DND-41 (cell line): ENCODE measurements around the gene CLP1.

Experiments
- ATAC-seq: fragments of 200-7000 bp; cut with Tn5 transposase; 3 replicates; pipeline ENCODE4 v1.9.1; 2021; ENCODE audit warnings: low read depth; ENCODE audit not compliant: insufficient read depth
- DNase-seq: peaks from one replicate; pipeline ENCODE4 v3.0.0-alpha.2; 2020
- H2AFZ ChIP-seq: 2 replicates; pipeline ENCODE4 v1.6.0; 2012; ENCODE audit warnings: low read depth, low read length
- H3K27ac ChIP-seq: 2 replicates; pipeline ENCODE4 v1.5.1; 2012; ENCODE audit warnings: low read length, inconsistent platforms
- H3K27me3 ChIP-seq: fragments of 200-600 bp; sonication (generic); 2 replicates; pipeline ENCODE4 v1.6.0; 2012; ENCODE audit warnings: low read length, mild to moderate bottlenecking, inconsistent platforms; ENCODE audit not compliant: insufficient read depth, poor library complexity
- H3K36me3 ChIP-seq: 2 replicates; pipeline ENCODE4 v1.5.1; 2012; ENCODE audit warnings: low read length, inconsistent platforms; ENCODE audit not compliant: insufficient read depth
- H3K4me1 ChIP-seq: 2 replicates; pipeline ENCODE4 v1.5.1; 2012; ENCODE audit warnings: mild to moderate bottlenecking, low read length; ENCODE audit not compliant: insufficient read depth
- H3K4me2 ChIP-seq: 2 replicates; pipeline ENCODE4 v1.6.0; 2012; ENCODE audit warnings: mild to moderate bottlenecking, moderate library complexity, low read length, inconsistent platforms; ENCODE audit not compliant: insufficient read depth
- H3K4me3 ChIP-seq, 2 experiments: fragments of 200-600 bp in 1 of 2; shearing (Covaris generic) in 1 of 2; 2 replicates each; pipeline ENCODE4 v1.5.1; 2012 to 2016; ENCODE audit warnings: inconsistent platforms in 2 of 2, low read length in 2 of 2, mild to moderate bottlenecking in 2 of 2, low read depth in 1 of 2, moderate library complexity in 1 of 2
- H3K79me2 ChIP-seq: 2 replicates; pipeline ENCODE4 v1.6.0; 2012; ENCODE audit warnings: low read length, inconsistent platforms; ENCODE audit not compliant: insufficient read depth
- H3K9ac ChIP-seq: 2 replicates; pipeline ENCODE4 v1.6.0; 2012; ENCODE audit warnings: low read depth, mild to moderate bottlenecking, inconsistent platforms, low read length, moderate library complexity
- H3K9me3 ChIP-seq: 2 replicates; pipeline ENCODE4 v1.5.1; 2012; ENCODE audit warnings: low read length, moderate library complexity, mild to moderate bottlenecking, inconsistent platforms; ENCODE audit not compliant: insufficient read depth, severe bottlenecking
- H4K20me1 ChIP-seq: 2 replicates; pipeline ENCODE4 v1.6.0; 2012; ENCODE audit warnings: low read length; ENCODE audit not compliant: insufficient read depth
- EZH2 ChIP-seq: IDR thresholded peaks from 3 replicates; pipeline ENCODE4 v1.6.1; 2012; ENCODE audit warnings: borderline replicate concordance, low read depth, mild to moderate bottlenecking, moderate library complexity, low read length, inconsistent platforms; ENCODE audit not compliant: severe bottlenecking
- TF ChIP-seq, protein P1 (sequence below): IDR thresholded peaks from 2 replicates; pipeline ENCODE4 v1.5.1; 2012; ENCODE audit warnings: borderline replicate concordance, low read length, moderate library complexity, mild to moderate bottlenecking; ENCODE audit not compliant: poor library complexity, severe bottlenecking; ENCODE audit errors: extremely low read depth

CLP1 gene

GRCh38 chr11:57698843-57699365, 41.3 kb downstream of the CLP1 start:
- Histone ChIP-seq H3K4me1 (no peaks in the 10 kb centered on the region), H3K4me3 (no peak overlapping the region), H3K36me3 (peaks cover 85% of the 10 kb centered on the region), H3K79me2 (peaks cover 3% of the 10 kb centered on the region; the same call in 1 of the 2 replicates), H3K27ac (no peak overlapping the region), H3K27me3 (no peaks in the 10 kb centered on the region), H2AFZ (no peak overlapping the region), H3K9ac (no peak overlapping the region), H4K20me1 (no peaks in the 10 kb centered on the region), H3K4me2 (no peak overlapping the region), H3K9me3 (no peaks in the 10 kb centered on the region)
- no peak for DNase-seq
- TF ChIP-seq, protein P1, sequence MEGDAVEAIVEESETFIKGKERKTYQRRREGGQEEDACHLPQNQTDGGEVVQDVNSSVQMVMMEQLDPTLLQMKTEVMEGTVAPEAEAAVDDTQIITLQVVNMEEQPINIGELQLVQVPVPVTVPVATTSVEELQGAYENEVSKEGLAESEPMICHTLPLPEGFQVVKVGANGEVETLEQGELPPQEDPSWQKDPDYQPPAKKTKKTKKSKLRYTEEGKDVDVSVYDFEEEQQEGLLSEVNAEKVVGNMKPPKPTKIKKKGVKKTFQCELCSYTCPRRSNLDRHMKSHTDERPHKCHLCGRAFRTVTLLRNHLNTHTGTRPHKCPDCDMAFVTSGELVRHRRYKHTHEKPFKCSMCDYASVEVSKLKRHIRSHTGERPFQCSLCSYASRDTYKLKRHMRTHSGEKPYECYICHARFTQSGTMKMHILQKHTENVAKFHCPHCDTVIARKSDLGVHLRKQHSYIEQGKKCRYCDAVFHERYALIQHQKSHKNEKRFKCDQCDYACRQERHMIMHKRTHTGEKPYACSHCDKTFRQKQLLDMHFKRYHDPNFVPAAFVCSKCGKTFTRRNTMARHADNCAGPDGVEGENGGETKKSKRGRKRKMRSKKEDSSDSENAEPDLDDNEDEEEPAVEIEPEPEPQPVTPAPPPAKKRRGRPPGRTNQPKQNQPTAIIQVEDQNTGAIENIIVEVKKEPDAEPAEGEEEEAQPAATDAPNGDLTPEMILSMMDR = no peak
- TF ChIP-seq EZH2 = no peak
- ATAC-seq = peak; percentile 28; the same call in 2 of the 3 replicates

GRCh38 chr11:57699813-57700212, 42.3 kb downstream of the CLP1 start:
- H3K36me3 ChIP-seq = peaks cover 85% of the 10 kb centered on the region

GRCh38 chr11:57700425-57700824, 42.9 kb downstream of the CLP1 start:
- no peak overlapping the region for H3K4me2 ChIP-seq
- no peak overlapping the region for H2AFZ ChIP-seq
- peaks cover 82% of the 10 kb centered on the region for H3K36me3 ChIP-seq
- no peaks in the 10 kb centered on the region for H3K9me3 ChIP-seq
- no peak overlapping the region for H3K9ac ChIP-seq
- no peaks in the 10 kb centered on the region for H3K27me3 ChIP-seq
- no peak for TF ChIP-seq EZH2
- TF ChIP-seq, protein P1 = no peak
- no peak overlapping the region for H3K4me3 ChIP-seq
- ATAC-seq (no peak), DNase-seq (no peak)
- 0 out of 2 replicates have a peak, but pooled peaks cover 4% of the 10 kb centered on the region for H4K20me1 ChIP-seq
- H3K27ac ChIP-seq = no peak overlapping the region
- H3K79me2 ChIP-seq = peaks cover 6% of the 10 kb centered on the region; the same call in 1 of the 2 replicates
- H3K4me1 ChIP-seq = no peaks in the 10 kb centered on the region

More at GRCh38 chr11:57699813-57700212, 42.3 kb downstream of the CLP1 start:
- H3K79me2 ChIP-seq = peaks cover 4% of the 10 kb centered on the region; the same call in 1 of the 2 replicates
- ATAC-seq = no peak
- TF ChIP-seq, protein P1 = no peak
- TF ChIP-seq EZH2 = no peak
- H3K4me2 ChIP-seq = no peak overlapping the region
- no peak overlapping the region for H3K9ac ChIP-seq
- no peaks in the 10 kb centered on the region for H3K9me3 ChIP-seq
- H4K20me1 ChIP-seq = 0 out of 2 replicates have a peak, but pooled peaks cover 2% of the 10 kb centered on the region
- H3K27ac ChIP-seq = no peak overlapping the region
- H3K27me3 ChIP-seq = no peaks in the 10 kb centered on the region
- H2AFZ ChIP-seq = no peak overlapping the region
- H3K4me1 ChIP-seq = no peaks in the 10 kb centered on the region
- H3K4me3 ChIP-seq = no peak overlapping the region
- no peak for DNase-seq

DNA sequence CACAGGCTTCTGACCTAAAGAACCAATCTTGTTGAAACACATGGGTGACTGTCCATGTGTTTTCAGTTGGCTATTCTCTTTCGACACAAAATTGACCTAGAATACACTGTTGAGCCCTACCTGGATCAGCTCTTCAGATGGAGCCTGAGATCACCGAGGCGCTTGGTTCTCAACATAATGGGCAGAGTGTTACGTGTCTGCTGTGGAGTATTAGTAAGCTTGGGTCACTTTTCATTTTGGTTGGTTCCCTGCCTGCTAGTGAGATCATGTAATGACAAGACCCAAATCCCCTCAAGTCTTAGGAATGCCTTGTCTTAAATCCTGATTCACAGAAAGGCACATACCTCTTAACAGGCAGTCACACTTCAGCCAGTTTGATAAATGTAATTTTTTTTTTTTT, 45.8 kb downstream of the CLP1 start:
- no peak overlapping the region for H2AFZ ChIP-seq
- peaks cover 70% of the 10 kb centered on the region for H3K36me3 ChIP-seq
- H3K27ac ChIP-seq = no peak overlapping the region
- ATAC-seq = no peak
- H3K79me2 ChIP-seq = peaks cover 22% of the 10 kb centered on the region
- TF ChIP-seq, protein P1 = no peak
- no peak for TF ChIP-seq EZH2
- no peaks in the 10 kb centered on the region for H3K9me3 ChIP-seq
- DNase-seq = no peak
- no peak overlapping the region for H3K4me2 ChIP-seq
- no peak overlapping the region for H3K4me3 ChIP-seq
- H3K4me1 ChIP-seq = no peaks in the 10 kb centered on the region
- H4K20me1 ChIP-seq = 0 out of 2 replicates have a peak, but pooled peaks cover 4% of the 10 kb centered on the region
- H3K9ac ChIP-seq = no peak overlapping the region
- H3K27me3 ChIP-seq = no peaks in the 10 kb centered on the region
